ENCODE results near the gene MRPL42. TPM values are rescaled to one million over a fixed set of nuclear protein-coding genes. Genes with fewer than 3 reads are reported as not detected.

Gene MRPL42
- total RNA-seq, 1 experiment from 2014 or later = 108 TPM

DNA sequence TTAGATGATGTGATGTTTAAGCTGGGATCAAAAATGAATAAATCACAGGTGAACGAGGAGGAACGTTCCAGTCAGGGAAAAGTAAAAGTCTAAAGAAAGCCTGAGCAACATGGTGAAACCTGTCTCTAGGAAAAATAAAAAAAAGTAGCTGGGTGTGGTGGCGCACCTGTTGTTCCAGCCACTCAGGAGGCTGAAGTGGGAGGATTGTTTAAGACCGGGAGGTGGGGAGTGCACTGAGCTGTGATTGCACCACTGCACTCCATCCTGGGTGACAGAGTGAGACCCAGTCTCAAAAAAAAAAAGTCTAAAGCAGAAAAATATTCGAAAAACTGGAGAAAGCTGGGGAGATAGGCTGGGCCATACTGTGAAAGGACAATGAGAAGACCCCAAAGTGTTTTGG is 66.0 kb downstream of the MRPL42 start:
- Mint-ChIP-seq H3K27ac (no peak overlapping the region; a peak in 1 of 7 replicates), H3K4me1 (peaks cover 4% of the 10 kb centered on the region in 2 experiments), H3K4me3 (no peak overlapping the region), H3K36me3 (ENCODE audit: insufficient read depth in 1 of 3, low read depth in 3 of 3) (peaks cover 0 to 3% (median 1%) of the 10 kb centered on the region in 3 experiments; a peak in 3 of 7 replicates), H3K27me3 (ENCODE audit: low read depth) (no peaks in the 10 kb centered on the region), H3K9me3 (peaks cover 0 to 4% of the 10 kb centered on the region in 2 experiments; a peak in 3 of 5 replicates)
- H3K27me3 ChIP-seq (ENCODE audit: insufficient read depth, low read length) = no peaks in the 10 kb centered on the region
- no peaks in the 10 kb centered on the region for H3K4me1 ChIP-seq (ENCODE audit: insufficient read depth, low read length)
- H3K9me3 ChIP-seq (ENCODE audit: control insufficient read depth, low read depth, low read length) = no peaks in the 10 kb centered on the region
- no peaks in the 10 kb centered on the region for H3K79me1 ChIP-seq (ENCODE audit: insufficient read depth, low read depth, low read length, poor library complexity, severe bottlenecking)
- H2BK5ac ChIP-seq (ENCODE audit: insufficient read length, low read length) = no peak overlapping the region
- no peak overlapping the region for H2BK12ac ChIP-seq (ENCODE audit: insufficient read length, low read depth, low read length)
- H3K23me2 ChIP-seq (ENCODE audit: insufficient read length, low read depth, low read length, poor library complexity, severe bottlenecking) = no peaks in the 10 kb centered on the region
- no peak overlapping the region for H3K56ac ChIP-seq (ENCODE audit: insufficient read length, low read depth, low read length)
- H3K4ac ChIP-seq (ENCODE audit: low read depth, low read length) = no peak overlapping the region
- no peak overlapping the region for H2AFZ ChIP-seq (ENCODE audit: low read length)
- no CpG with 5 or more reads among the region's 5 CpGs for WGBS (ENCODE audit: extremely low coverage, insufficient read length, low lambda C conversion rate)
- no peaks in the 10 kb centered on the region for H3K79me2 ChIP-seq (ENCODE audit: insufficient read depth, low read length)
- no peak overlapping the region for H2BK20ac ChIP-seq (ENCODE audit: low read depth, low read length, poor library complexity, severe bottlenecking)
- H2AK5ac ChIP-seq (ENCODE audit: insufficient read length, low read length) = no peak overlapping the region
- no peak overlapping the region for H3K4me2 ChIP-seq (ENCODE audit: insufficient read depth, insufficient read length, low read length)
- DNase-seq = no peak
- no peaks in the 10 kb centered on the region for H4K20me1 ChIP-seq (ENCODE audit: control insufficient read depth, insufficient read depth, insufficient read length)
- no peak overlapping the region for H4K8ac ChIP-seq (replicated peaks; ENCODE audit: insufficient read length, low read depth, low read length)
- H3K18ac ChIP-seq (ENCODE audit: insufficient read length, low read depth, low read length) = no peak overlapping the region
- no peak overlapping the region for H4K91ac ChIP-seq (ENCODE audit: insufficient read length, low read depth, low read length)
- H2BK120ac ChIP-seq (ENCODE audit: low read depth, low read length, poor library complexity, severe bottlenecking) = no peak overlapping the region
- H2BK15ac ChIP-seq (ENCODE audit: low read depth, low read length) = no peak overlapping the region
- no peak overlapping the region for H3K9ac ChIP-seq (ENCODE audit: extremely low read depth, insufficient read length, low read length)
- H3K14ac ChIP-seq (ENCODE audit: insufficient read depth, low read length) = no peak overlapping the region
- H3T11ph ChIP-seq (ENCODE audit: low read length) = no peak overlapping the region
- TF ChIP-seq CTCF (conservative IDR thresholded peaks at IDR 0.05) = no peak
- H3K27ac ChIP-seq (ENCODE audit: insufficient read length, low read depth, low read length) = no peak overlapping the region
- no peak overlapping the region for H4K5ac ChIP-seq (ENCODE audit: insufficient read length, low read depth, low read length)
- H3K23ac ChIP-seq (ENCODE audit: insufficient read length, low read depth, low read length) = no peak overlapping the region

Measured in H9 (cell line).